ENCODE results near the gene COG5. TPM values are rescaled to one million over a fixed set of nuclear protein-coding genes. Genes with fewer than 3 reads are reported as not detected.

COG5 gene
- total and polyA plus RNA-seq, 10 of the 15 experiments (the other 5 are each of a cell fraction or from before 2014, with no cell fraction given): 5.5 to 27.9 (median 15.6) TPM

DNA sequence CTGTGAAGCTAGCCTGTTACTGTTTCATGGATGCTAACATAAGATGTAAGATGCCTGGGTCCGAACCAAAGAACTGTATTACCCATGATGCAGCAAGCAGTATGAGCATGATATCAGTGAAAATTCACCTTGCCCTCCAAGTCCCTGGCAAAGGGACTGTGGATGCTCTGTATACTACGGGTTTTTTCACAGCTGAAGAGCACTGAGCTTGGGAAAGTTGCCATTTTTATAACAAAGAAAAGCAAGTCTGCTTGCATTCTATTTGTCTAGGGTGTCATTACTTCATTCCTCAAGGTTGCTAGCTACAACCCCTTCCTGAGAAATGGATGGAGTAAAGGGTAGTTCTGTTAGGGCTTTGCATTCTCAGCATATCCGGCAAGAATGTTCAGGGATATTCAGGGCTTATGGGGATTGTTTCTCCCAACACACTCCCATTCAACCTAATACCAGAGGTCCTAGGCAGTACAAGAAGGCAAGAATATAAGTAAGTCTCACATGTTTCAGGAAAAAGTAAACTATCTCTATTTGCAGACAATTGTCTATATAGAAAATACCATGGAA, 99.0 kb downstream of the COG5 start:
- Histone ChIP-seq H3K27ac (ENCODE audit: control insufficient read depth, insufficient read depth) (no peak overlapping the region), H3K4me3 (no peak overlapping the region), H3K4me2 (ENCODE audit: control insufficient read depth, insufficient read depth) (no peak overlapping the region), H3K9me3 (replicated peaks; ENCODE audit: control insufficient read depth, insufficient read depth, low read length) (no peaks in the 10 kb centered on the region), H3K9ac (ENCODE audit: control insufficient read depth, insufficient read depth, low read length) (no peak overlapping the region), H3K4me1 (ENCODE audit: control insufficient read depth, insufficient read depth, low read length) (no peaks in the 10 kb centered on the region), H3K36me3 (ENCODE audit: control insufficient read depth in 2 of 2, insufficient read depth in 2 of 2, low read length in 1 of 2) (no peaks in the 10 kb centered on the region), H3K79me2 (ENCODE audit: control insufficient read depth, insufficient read depth, low read length) (no peaks in the 10 kb centered on the region), H4K20me1 (ENCODE audit: control insufficient read depth, insufficient read depth) (no peaks in the 10 kb centered on the region), H3K27me3 (replicated peaks in 1 of 2; ENCODE audit: control insufficient read depth in 2 of 2, insufficient read depth in 2 of 2, low read length in 1 of 2) (no peaks in the 10 kb centered on the region), H2AFZ (ENCODE audit: control insufficient read depth, low read depth, low read length) (no peak overlapping the region)
- no peak for FAIRE-seq
- no peak for DNase-seq (ENCODE audit: low read depth, low spot score)
- ATAC-seq: no peak
- intact Hi-C loops (cut with micrococcal nuclease; ENCODE audit: unreplicated experiment) (no loop called here), in situ Hi-C loops (cut with MboI) (no loop called here)
- ChIA-PET CTCF (interaction anchor here (1.2 to 2.9 kb wide), 10 partner anchors 8 to 413 kb away, joined by 3 to 63 read pairs (median 6); no protein-coding TSS in a partner anchor), RAD21 (ENCODE audit: unreplicated experiment) (interaction anchor here (1.4 to 2.6 kb wide), 3 partner anchors 36 to 259 kb away, joined by 3 to 15 read pairs (median 7); no protein-coding TSS in a partner anchor), POLR2A (no interaction called here), SMC1A (ENCODE audit: uncharacterized antibody, unreplicated experiment) (interaction anchor here (0.9 to 2.8 kb wide), 6 partner anchors 10 to 315 kb away, joined by 3 to 21 read pairs (median 4); no protein-coding TSS in a partner anchor)
- 86% methylated on average over 3 of the region's 3 CpGs for WGBS (ENCODE audit: insufficient coverage, insufficient replicate concordance, low lambda C conversion rate, missing lambda C conversion rate)
- BruUV-seq (replicated peaks): no TSS peak
- TF ChIP-seq ZNF24 (IDR thresholded peaks at IDR 0.05): no peak
- TF ChIP-seq EED (IDR thresholded peaks at IDR 0.05; ENCODE audit: low read depth): no peak
- TF ChIP-seq PML (IDR thresholded peaks at IDR 0.05; ENCODE audit: low read length): no peak
- TF ChIP-seq SRF (IDR thresholded peaks at IDR 0.05; ENCODE audit: low read depth in 2 of 2, low read length in 2 of 2): no peak
- no peak for TF ChIP-seq JUNB (IDR thresholded peaks at IDR 0.05)
- TF ChIP-seq KDM1A (IDR thresholded peaks at IDR 0.05; ENCODE audit: borderline replicate concordance): no peak
- TF ChIP-seq KAT2A (conservative IDR thresholded peaks at IDR 0.05; ENCODE audit: control insufficient read depth, low read depth, low read length): no peak
- TF ChIP-seq SMARCA5 (IDR thresholded peaks at IDR 0.05): no peak
- no peak for TF ChIP-seq RB1 (IDR thresholded peaks at IDR 0.05; ENCODE audit: borderline replicate concordance)
- TF ChIP-seq, protein P1, sequence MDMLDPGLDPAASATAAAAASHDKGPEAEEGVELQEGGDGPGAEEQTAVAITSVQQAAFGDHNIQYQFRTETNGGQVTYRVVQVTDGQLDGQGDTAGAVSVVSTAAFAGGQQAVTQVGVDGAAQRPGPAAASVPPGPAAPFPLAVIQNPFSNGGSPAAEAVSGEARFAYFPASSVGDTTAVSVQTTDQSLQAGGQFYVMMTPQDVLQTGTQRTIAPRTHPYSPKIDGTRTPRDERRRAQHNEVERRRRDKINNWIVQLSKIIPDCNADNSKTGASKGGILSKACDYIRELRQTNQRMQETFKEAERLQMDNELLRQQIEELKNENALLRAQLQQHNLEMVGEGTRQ (IDR thresholded peaks at IDR 0.05; ENCODE audit: borderline replicate concordance, low read depth, low read length): no peak
- no peak for TF ChIP-seq MAX (IDR thresholded peaks at IDR 0.05; ENCODE audit: low read depth, low read length)
- TF ChIP-seq, protein P2, sequence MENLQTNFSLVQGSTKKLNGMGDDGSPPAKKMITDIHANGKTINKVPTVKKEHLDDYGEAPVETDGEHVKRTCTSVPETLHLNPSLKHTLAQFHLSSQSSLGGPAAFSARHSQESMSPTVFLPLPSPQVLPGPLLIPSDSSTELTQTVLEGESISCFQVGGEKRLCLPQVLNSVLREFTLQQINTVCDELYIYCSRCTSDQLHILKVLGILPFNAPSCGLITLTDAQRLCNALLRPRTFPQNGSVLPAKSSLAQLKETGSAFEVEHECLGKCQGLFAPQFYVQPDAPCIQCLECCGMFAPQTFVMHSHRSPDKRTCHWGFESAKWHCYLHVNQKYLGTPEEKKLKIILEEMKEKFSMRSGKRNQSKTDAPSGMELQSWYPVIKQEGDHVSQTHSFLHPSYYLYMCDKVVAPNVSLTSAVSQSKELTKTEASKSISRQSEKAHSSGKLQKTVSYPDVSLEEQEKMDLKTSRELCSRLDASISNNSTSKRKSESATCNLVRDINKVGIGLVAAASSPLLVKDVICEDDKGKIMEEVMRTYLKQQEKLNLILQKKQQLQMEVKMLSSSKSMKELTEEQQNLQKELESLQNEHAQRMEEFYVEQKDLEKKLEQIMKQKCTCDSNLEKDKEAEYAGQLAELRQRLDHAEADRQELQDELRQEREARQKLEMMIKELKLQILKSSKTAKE (IDR thresholded peaks at IDR 0.05; ENCODE audit: low read depth, poor library complexity, severe bottlenecking): no peak
- TF ChIP-seq LARP7 (IDR thresholded peaks at IDR 0.05): no peak
- TF ChIP-seq NBN (IDR thresholded peaks at IDR 0.05): no peak
- no peak for TF ChIP-seq STAT1 (conservative IDR thresholded peaks at IDR 0.05)
- TF ChIP-seq, protein P3, sequence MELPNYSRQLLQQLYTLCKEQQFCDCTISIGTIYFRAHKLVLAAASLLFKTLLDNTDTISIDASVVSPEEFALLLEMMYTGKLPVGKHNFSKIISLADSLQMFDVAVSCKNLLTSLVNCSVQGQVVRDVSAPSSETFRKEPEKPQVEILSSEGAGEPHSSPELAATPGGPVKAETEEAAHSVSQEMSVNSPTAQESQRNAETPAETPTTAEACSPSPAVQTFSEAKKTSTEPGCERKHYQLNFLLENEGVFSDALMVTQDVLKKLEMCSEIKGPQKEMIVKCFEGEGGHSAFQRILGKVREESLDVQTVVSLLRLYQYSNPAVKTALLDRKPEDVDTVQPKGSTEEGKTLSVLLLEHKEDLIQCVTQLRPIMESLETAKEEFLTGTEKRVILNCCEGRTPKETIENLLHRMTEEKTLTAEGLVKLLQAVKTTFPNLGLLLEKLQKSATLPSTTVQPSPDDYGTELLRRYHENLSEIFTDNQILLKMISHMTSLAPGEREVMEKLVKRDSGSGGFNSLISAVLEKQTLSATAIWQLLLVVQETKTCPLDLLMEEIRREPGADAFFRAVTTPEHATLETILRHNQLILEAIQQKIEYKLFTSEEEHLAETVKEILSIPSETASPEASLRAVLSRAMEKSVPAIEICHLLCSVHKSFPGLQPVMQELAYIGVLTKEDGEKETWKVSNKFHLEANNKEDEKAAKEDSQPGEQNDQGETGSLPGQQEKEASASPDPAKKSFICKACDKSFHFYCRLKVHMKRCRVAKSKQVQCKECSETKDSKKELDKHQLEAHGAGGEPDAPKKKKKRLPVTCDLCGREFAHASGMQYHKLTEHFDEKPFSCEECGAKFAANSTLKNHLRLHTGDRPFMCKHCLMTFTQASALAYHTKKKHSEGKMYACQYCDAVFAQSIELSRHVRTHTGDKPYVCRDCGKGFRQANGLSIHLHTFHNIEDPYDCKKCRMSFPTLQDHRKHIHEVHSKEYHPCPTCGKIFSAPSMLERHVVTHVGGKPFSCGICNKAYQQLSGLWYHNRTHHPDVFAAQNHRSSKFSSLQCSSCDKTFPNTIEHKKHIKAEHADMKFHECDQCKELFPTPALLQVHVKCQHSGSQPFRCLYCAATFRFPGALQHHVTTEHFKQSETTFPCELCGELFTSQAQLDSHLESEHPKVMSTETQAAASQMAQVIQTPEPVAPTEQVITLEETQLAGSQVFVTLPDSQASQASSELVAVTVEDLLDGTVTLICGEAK (IDR thresholded peaks at IDR 0.05; ENCODE audit: borderline replicate concordance): no peak
- TF ChIP-seq RCOR1 (conservative IDR thresholded peaks at IDR 0.05; ENCODE audit: low read depth, low read length): no peak
- no peak for TF ChIP-seq BRCA1 (IDR thresholded peaks at IDR 0.05; ENCODE audit: low read depth, low read length)
- no peak for TF ChIP-seq TCF12 (IDR thresholded peaks at IDR 0.05; ENCODE audit: low read depth, low read length)
- no peak for TF ChIP-seq CBX3 (IDR thresholded peaks at IDR 0.05; ENCODE audit: borderline replicate concordance, low read depth)
